Endothelial cell of umbilical vein (primary cell): ENCODE data around the gene CENPB.

Source experiments
- CTCF ChIP-seq, 2 donors: IDR thresholded peaks; 1 replicate in 1 of 2; 2 replicates in 1 of 2; pipeline ENCODE4 v1.5.1; 2011; ENCODE audit warnings: low read length in 2 of 2, mild to moderate bottlenecking in 2 of 2, moderate library complexity in 2 of 2, control low read depth in 1 of 2, inconsistent platforms in 1 of 2, low read depth in 1 of 2; ENCODE audit not compliant: insufficient read depth in 1 of 2; ENCODE audit errors: extremely low read depth in 1 of 2
- POLR2A ChIP-seq: IDR thresholded peaks from 2 replicates; pipeline ENCODE4 v1.6.1; 2012; ENCODE audit warnings: low read depth, mild to moderate bottlenecking, control low read depth, low read length

GRCh38 chr20:3828798-3829197 lies 42.3 kb upstream of the CENPB start:
- no peak for TF ChIP-seq POLR2A
- TF ChIP-seq CTCF (IDR thresholded peaks at IDR 0.05; ENCODE audit: extremely low read depth in 1 of 2, insufficient read depth in 1 of 2, low read depth in 1 of 2, low read length in 2 of 2), result no peak
